GM12878 (cell line): ENCODE results near the gene SETD6. TPM values are rescaled to one million over a fixed set of nuclear protein-coding genes. Genes with fewer than 3 reads are reported as not detected.

ENCODE experiments used
- ATAC-seq: fragments of 200-7000 bp; cut with Tn5 transposase; 3 replicates; pipeline ENCODE4 v1.9.1; 2020; ENCODE audit warnings: mild to moderate bottlenecking, moderate library complexity
- BruUV-seq: library from RNA; stranded (reverse); fragments of 400-500 nt; replicated peaks from 2 replicates; lab custom pipeline; 2021; lab: Mats Ljungman, UMichigan
- CTCF ChIA-PET: fragments of 300-600 bp; sonication (Branson Sonifier 250); formaldehyde crosslinking; extraction: SDS; loops from one replicate; lab custom pipeline; 2021; ENCODE audit warnings: inconsistent platforms; lab: Yijun Ruan, JAX
- POLR2A ChIA-PET: fragments of 350-600 bp; formaldehyde crosslinking; extraction: SDS; loops from one replicate; lab custom pipeline; 2021; ENCODE audit warnings: inconsistent platforms; lab: Charles Lee
- RAD21 ChIA-PET: fragments of 300-600 bp; sonication (Branson Sonifier 250); formaldehyde crosslinking; loops from one replicate; lab custom pipeline; 2023; ENCODE audit warnings: antibody characterized with exemption; ENCODE audit not compliant: unreplicated experiment; lab: Charles Lee
- SMC1A ChIA-PET: fragments of 300-600 bp; sonication (Branson Sonifier 250); formaldehyde crosslinking; loops from one replicate; lab custom pipeline; 2023; ENCODE audit not compliant: unreplicated experiment, uncharacterized antibody; lab: Charles Lee
- DNase-seq: peaks from one replicate; pipeline ENCODE4 v3.0.0-alpha.2; 2011; ENCODE audit warnings: low read depth, low spot score
- FAIRE-seq: peaks from 3 replicates; lab custom pipeline; 2011; peaks lifted over from hg19 to GRCh38; lab: Jason Lieb, UNC
- H2AFZ ChIP-seq: 2 replicates; pipeline ENCODE4 v1.6.0; 2011; ENCODE audit warnings: low read depth, low read length, control low read depth; ENCODE audit not compliant: control insufficient read depth
- H3K27ac ChIP-seq: 2 replicates; pipeline ENCODE4 v1.5.1; 2011; ENCODE audit warnings: control low read depth; ENCODE audit not compliant: control insufficient read depth, insufficient read depth
- H3K27me3 ChIP-seq, 2 experiments: replicated peaks in 1 of 2; 2 replicates each; pipeline versions ENCODE4 v1.6.0 to v1.6.1; 2011; ENCODE audit warnings: low read length in 1 of 2; ENCODE audit not compliant: control insufficient read depth in 2 of 2, insufficient read depth in 2 of 2
- H3K36me3 ChIP-seq, 2 experiments: 2 replicates each; pipeline ENCODE4 v1.5.1; 2011; ENCODE audit warnings: low read length in 1 of 2; ENCODE audit not compliant: control insufficient read depth in 2 of 2, insufficient read depth in 2 of 2
- H3K4me1 ChIP-seq: 2 replicates; pipeline ENCODE4 v1.6.1; 2011; ENCODE audit warnings: mild to moderate bottlenecking, low read length, moderate library complexity, mixed read lengths; ENCODE audit not compliant: control insufficient read depth, insufficient read depth
- H3K4me2 ChIP-seq: 2 replicates; pipeline ENCODE4 v1.6.0; 2011; ENCODE audit warnings: control low read depth; ENCODE audit not compliant: control insufficient read depth, insufficient read depth
- H3K4me3 ChIP-seq: fragments of 200-600 bp; sonication (generic); 2 replicates; pipeline ENCODE4 v1.5.1; 2016
- H3K79me2 ChIP-seq: 2 replicates; pipeline ENCODE4 v1.6.0; 2011; ENCODE audit warnings: low read length; ENCODE audit not compliant: control insufficient read depth, insufficient read depth
- H3K9ac ChIP-seq: 2 replicates; pipeline ENCODE4 v1.8.0; 2011; ENCODE audit warnings: low read length, control low read depth, mixed read lengths; ENCODE audit not compliant: control insufficient read depth, insufficient read depth
- H3K9me3 ChIP-seq: replicated peaks from 3 replicates; pipeline ENCODE4 v1.5.1; 2011; ENCODE audit warnings: mild to moderate bottlenecking, low read length; ENCODE audit not compliant: control insufficient read depth, insufficient read depth
- H4K20me1 ChIP-seq: 2 replicates; pipeline ENCODE4 v1.6.0; 2011; ENCODE audit not compliant: control insufficient read depth, insufficient read depth
- EP300 ChIP-seq, 2 experiments: fragments of 150-350 bp in 1 of 2; IDR thresholded peaks; 2 replicates each; pipeline ENCODE4 v1.6.1; 2011 to 2012; ENCODE audit warnings: low read depth in 2 of 2, low read length in 2 of 2, borderline replicate concordance in 1 of 2, improper control_type of control experiment in 1 of 2, inconsistent platforms in 1 of 2; ENCODE audit not compliant: control insufficient read depth in 1 of 2
- GATAD2B ChIP-seq: fragments of 450-650 bp; conservative IDR thresholded peaks from 2 replicates; pipeline ENCODE4 v1.6.1; 2017; ENCODE audit warnings: low read depth, mild to moderate bottlenecking, moderate library complexity
- HCFC1 ChIP-seq: fragments of 150-350 bp; IDR thresholded peaks from 2 replicates; pipeline ENCODE4 v1.6.1; 2014; ENCODE audit warnings: low read length
- POLR2AphosphoS5 ChIP-seq: IDR thresholded peaks from 2 replicates; pipeline ENCODE4 v1.6.1; 2011; ENCODE audit warnings: mild to moderate bottlenecking, low read length, inconsistent platforms
- YY1 ChIP-seq: IDR thresholded peaks from 2 replicates; pipeline ENCODE4 v1.6.1; 2011; ENCODE audit warnings: low read depth, mild to moderate bottlenecking, low read length
- ZNF217 ChIP-seq: fragments of 450-650 bp; IDR thresholded peaks from 2 replicates; pipeline ENCODE4 v1.6.1; 2017; ENCODE audit warnings: antibody characterized with exemption, mild to moderate bottlenecking
- WGBS: methylation state at CpG from one replicate; pipeline ENCODE4 v1.1.6; 2016; ENCODE audit warnings: low lambda C conversion rate; ENCODE audit not compliant: insufficient replicate concordance, insufficient coverage; ENCODE audit errors: missing lambda C conversion rate; 5-methylcytosine and 5-hydroxymethylcytosine counted together
- in situ Hi-C: fragments of 300-500 bp; cut with MboI; formaldehyde crosslinking; loops from 9 replicates; pipeline ENCODE4 v1.14.3; 2018; ENCODE audit warnings: mixed read lengths
- intact Hi-C: fragments of 100-400 bp; cut with micrococcal nuclease; formaldehyde crosslinking; loops from one replicate; pipeline ENCODE4 v1.14.2; 2022; ENCODE audit not compliant: unreplicated experiment
- polyA plus RNA-seq, 11 experiments: library from polyadenylated mRNA; depleted of rRNA in 4 of 11; unstranded in 6 of 11; stranded (reverse) in 5 of 11; fragments of >200 nt; fragmentation: Nextera tagmentation in 4 of 11; fragmentation: Illumina TruSeq in 1 of 11; extraction: Ambion mirVana in 4 of 11; extraction: Trizol in 1 of 11; gene quantifications; 1 replicate in 1 of 11; 2 replicates in 10 of 11; pipeline versions ENCODE4 v1.2.1 to v1.2.3, GENCODE V29; 2011 to 2016; ENCODE audit warnings: inconsistent platforms in 2 of 11, missing spikeins in 2 of 11, low read depth in 1 of 11
- total RNA-seq, 4 experiments: library from RNA; depleted of rRNA in 3 of 4; stranded (reverse); fragments of >200 nt in 3 of 4; fragmentation: Illumina TruSeq in 1 of 4; extraction: Trizol in 1 of 4; gene quantifications; 2 replicates each; pipeline versions ENCODE4 v1.2.1 to v1.2.3, GENCODE V29; 2013 to 2021
- TF ChIP-seq, protein P1 (sequence below): fragments of 450-650 bp; IDR thresholded peaks from 2 replicates; pipeline ENCODE4 v1.6.1; 2017; ENCODE audit warnings: mild to moderate bottlenecking, moderate library complexity
- TF ChIP-seq, protein P2 (sequence below): fragments of 450-650 bp; IDR thresholded peaks from 2 replicates; pipeline ENCODE4 v1.6.1; 2016; ENCODE audit warnings: mild to moderate bottlenecking

SETD6 gene
- total and polyA plus RNA-seq, 10 of the 15 experiments (the other 5 are each of a cell fraction or from before 2014, with no cell fraction given): 8.2 to 23.8 (median 16.2) TPM

DNA sequence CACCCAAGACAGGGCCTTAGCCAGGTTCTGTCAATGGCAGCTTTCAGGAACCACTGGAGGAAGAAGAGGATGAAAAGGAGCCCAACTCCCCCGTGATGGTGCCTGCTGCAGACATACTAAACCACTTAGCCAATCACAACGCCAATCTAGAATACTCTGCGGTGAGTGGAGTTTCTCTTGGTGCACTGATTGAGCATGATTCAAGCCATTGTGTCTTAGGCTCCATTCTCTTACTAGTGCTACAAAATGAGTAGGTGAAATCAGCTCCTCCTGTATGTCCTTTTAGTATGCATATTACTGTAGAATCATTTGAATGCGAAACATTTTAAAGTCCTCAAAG, 1.4 kb downstream of the SETD6 start:
- no TSS peak for BruUV-seq
- peak overlapping the region; percentile 76; the same call in 1 of the 2 replicates for H3K4me2 ChIP-seq
- ChIA-PET SMC1A (interaction anchor here (2.2 to 2.7 kb wide), 3 partner anchors 31 to 144 kb away, joined by 7 to 11 read pairs (median 8); no protein-coding TSS in a partner anchor), RAD21 (interaction anchor here (1.1 kb wide), 1 partner anchor 144 kb away, joined by 4 read pairs; no protein-coding TSS in a partner anchor), CTCF (interaction anchor here (2.3 kb wide), 1 partner anchor 239 kb away, joined by 11 read pairs; no protein-coding TSS in a partner anchor), POLR2A (no interaction called here)
- in situ Hi-C loops (loop anchor here (25.0 kb wide), 1 partner anchor 221 kb away; the partner anchor contains the start of gene GOT2), intact Hi-C loops (no loop called here)
- FAIRE-seq: no peak
- no peak for DNase-seq
- H3K79me2 ChIP-seq: peaks cover 11% of the 10 kb centered on the region
- H3K4me1 ChIP-seq: peaks cover 43% of the 10 kb centered on the region
- H2AFZ ChIP-seq: no peak overlapping the region
- H4K20me1 ChIP-seq: no peaks in the 10 kb centered on the region
- peak; percentile 39; the same call in 1 of the 2 replicates for TF ChIP-seq POLR2AphosphoS5
- TF ChIP-seq YY1: no peak
- H3K9ac ChIP-seq: no peak overlapping the region
- H3K27ac ChIP-seq: no peak overlapping the region
- no peaks in the 10 kb centered on the region for H3K27me3 ChIP-seq
- peak overlapping the region; percentile 53; the same call in 1 of the 2 replicates for H3K4me3 ChIP-seq
- H3K36me3 ChIP-seq: peaks cover 12 to 20% of the 10 kb centered on the region in 2 experiments
- ATAC-seq: no peak
- no peaks in the 10 kb centered on the region for H3K9me3 ChIP-seq
- 100% methylated on average over 4 of the region's 4 CpGs for WGBS

DNA sequence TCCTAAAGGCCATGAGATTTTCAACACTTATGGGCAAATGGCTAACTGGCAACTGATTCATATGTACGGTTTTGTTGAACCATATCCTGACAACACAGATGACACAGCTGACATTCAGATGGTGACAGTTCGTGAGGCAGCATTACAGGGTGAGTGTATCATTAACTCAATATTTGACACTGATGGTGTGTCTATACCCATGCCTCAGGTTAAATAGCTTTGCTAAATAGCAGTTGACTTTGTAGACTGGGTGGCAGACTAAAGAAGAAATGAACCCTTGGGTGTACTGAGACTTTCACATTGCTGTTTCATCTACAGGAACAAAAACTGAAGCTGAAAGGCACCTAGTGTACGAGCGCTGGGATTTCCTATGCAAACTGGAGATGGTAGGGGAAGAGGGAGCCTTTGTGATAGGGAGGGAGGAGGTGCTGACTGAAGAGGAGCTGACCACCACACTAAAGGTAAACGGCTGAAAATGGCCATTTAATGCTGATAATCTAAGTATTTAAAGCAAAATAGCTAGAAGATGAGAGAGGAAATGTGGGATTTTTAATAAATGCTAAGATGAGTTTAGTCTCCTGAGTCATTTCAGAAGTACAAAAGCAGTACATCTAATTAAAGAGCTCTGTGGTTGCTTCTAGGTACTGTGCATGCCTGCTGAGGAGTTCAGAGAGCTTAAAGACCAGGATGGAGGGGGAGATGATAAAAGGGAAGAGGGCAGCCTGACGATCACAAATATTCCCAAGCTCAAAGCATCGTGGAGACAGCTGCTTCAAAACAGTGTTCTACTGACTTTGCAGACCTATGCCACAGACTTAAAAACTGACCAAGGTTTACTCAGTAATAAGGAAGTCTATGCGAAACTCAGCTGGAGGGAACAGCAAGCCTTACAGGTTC, 3.0 kb downstream of the SETD6 start:
- in situ Hi-C loops: loop anchor here (25.0 kb wide), 1 partner anchor 219 kb away; the partner anchor contains the start of gene GOT2
- ChIA-PET RAD21 (interaction anchor here (0.7 to 1.6 kb wide), 7 partner anchors 8 to 238 kb away, joined by 3 to 8 read pairs (median 4); partner anchors contain the start of gene NDRG4), SMC1A (interaction anchor here (0.9 to 2.7 kb wide), 13 partner anchors 10 to 238 kb away, joined by 3 to 11 read pairs (median 4); no protein-coding TSS in a partner anchor), CTCF (interaction anchor here (0.6 to 3.8 kb wide), 14 partner anchors 12 to 237 kb away, joined by 3 to 18 read pairs (median 4); no protein-coding TSS in a partner anchor), POLR2A (interaction anchor here (0.6 to 1.2 kb wide), 7 partner anchors 63 to 415 kb away, joined by 3 to 6 read pairs (median 4); partner anchors contain the start of gene CNOT1)
- Histone ChIP-seq H4K20me1 (no peaks in the 10 kb centered on the region), H3K4me2 (peak overlapping the region; percentile 76), H3K9ac (peak overlapping the region; percentile 9; the same call in 1 of the 2 replicates), H3K79me2 (peaks cover 11% of the 10 kb centered on the region), H2AFZ (no peak overlapping the region), H3K4me1 (peaks cover 43% of the 10 kb centered on the region), H3K27me3 (no peaks in the 10 kb centered on the region), H3K4me3 (peak overlapping the region; percentile 14; the same call in 1 of the 2 replicates), H3K9me3 (no peaks in the 10 kb centered on the region), H3K36me3 (peaks cover 13 to 31% of the 10 kb centered on the region in 2 experiments), H3K27ac (peak overlapping the region; percentile 67)
- FAIRE-seq (peak; percentile 79), DNase-seq (peak; percentile 54), ATAC-seq (peak; percentile 43)
- 3% methylated on average over 8 of the region's 8 CpGs for WGBS
- intact Hi-C loops: loop anchor here (1.0 kb wide), 1 partner anchor 112 kb away; no protein-coding TSS in a partner anchor
- TSS peak; percentile 59 for BruUV-seq
- TF ChIP-seq HCFC1: no peak
- TF ChIP-seq, protein P1, sequence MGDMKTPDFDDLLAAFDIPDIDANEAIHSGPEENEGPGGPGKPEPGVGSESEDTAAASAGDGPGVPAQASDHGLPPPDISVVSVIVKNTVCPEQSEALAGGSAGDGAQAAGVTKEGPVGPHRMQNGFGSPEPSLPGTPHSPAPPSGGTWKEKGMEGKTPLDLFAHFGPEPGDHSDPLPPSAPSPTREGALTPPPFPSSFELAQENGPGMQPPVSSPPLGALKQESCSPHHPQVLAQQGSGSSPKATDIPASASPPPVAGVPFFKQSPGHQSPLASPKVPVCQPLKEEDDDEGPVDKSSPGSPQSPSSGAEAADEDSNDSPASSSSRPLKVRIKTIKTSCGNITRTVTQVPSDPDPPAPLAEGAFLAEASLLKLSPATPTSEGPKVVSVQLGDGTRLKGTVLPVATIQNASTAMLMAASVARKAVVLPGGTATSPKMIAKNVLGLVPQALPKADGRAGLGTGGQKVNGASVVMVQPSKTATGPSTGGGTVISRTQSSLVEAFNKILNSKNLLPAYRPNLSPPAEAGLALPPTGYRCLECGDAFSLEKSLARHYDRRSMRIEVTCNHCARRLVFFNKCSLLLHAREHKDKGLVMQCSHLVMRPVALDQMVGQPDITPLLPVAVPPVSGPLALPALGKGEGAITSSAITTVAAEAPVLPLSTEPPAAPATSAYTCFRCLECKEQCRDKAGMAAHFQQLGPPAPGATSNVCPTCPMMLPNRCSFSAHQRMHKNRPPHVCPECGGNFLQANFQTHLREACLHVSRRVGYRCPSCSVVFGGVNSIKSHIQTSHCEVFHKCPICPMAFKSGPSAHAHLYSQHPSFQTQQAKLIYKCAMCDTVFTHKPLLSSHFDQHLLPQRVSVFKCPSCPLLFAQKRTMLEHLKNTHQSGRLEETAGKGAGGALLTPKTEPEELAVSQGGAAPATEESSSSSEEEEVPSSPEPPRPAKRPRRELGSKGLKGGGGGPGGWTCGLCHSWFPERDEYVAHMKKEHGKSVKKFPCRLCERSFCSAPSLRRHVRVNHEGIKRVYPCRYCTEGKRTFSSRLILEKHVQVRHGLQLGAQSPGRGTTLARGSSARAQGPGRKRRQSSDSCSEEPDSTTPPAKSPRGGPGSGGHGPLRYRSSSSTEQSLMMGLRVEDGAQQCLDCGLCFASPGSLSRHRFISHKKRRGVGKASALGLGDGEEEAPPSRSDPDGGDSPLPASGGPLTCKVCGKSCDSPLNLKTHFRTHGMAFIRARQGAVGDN: no peak
- no peak for TF ChIP-seq EP300 (IDR thresholded peaks at IDR 0.05; ENCODE audit: borderline replicate concordance in 1 of 2, control insufficient read depth in 1 of 2, low read depth in 2 of 2, low read length in 2 of 2)
- no peak for TF ChIP-seq ZNF217
- TF ChIP-seq GATAD2B: no peak
- TF ChIP-seq, protein P2, sequence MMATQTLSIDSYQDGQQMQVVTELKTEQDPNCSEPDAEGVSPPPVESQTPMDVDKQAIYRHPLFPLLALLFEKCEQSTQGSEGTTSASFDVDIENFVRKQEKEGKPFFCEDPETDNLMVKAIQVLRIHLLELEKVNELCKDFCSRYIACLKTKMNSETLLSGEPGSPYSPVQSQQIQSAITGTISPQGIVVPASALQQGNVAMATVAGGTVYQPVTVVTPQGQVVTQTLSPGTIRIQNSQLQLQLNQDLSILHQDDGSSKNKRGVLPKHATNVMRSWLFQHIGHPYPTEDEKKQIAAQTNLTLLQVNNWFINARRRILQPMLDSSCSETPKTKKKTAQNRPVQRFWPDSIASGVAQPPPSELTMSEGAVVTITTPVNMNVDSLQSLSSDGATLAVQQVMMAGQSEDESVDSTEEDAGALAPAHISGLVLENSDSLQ: no peak
